Thoracic aorta (tissue), 2 donors: ENCODE data around the gene HEG1. TPM values are rescaled to one million over a fixed set of nuclear protein-coding genes. Genes with fewer than 3 reads are reported as not detected.

Source experiments
- ATAC-seq: fragments of 150-250 bp; one replicate; pipeline ENCODE4 v1.8.0; 2017; ENCODE audit warnings: low read depth; ENCODE audit not compliant: insufficient number of reproducible peaks, low FRiP score
- DNase-seq: peaks from one replicate; pipeline ENCODE4 v3.0.0-alpha.2; 2020; ENCODE audit warnings: low spot score
- H3K27ac ChIP-seq, 2 donors: fragments of 200-600 bp; sonication (generic); 1 replicate in 1 of 2; 2 replicates in 1 of 2; pipeline ENCODE4 v1.5.1; 2016; ENCODE audit warnings: mild to moderate bottlenecking in 2 of 2, moderate library complexity in 2 of 2
- H3K27me3 ChIP-seq: fragments of 200-600 bp; sonication (generic); replicated peaks from 2 replicates; pipeline ENCODE4 v1.6.0; 2016; ENCODE audit warnings: mild to moderate bottlenecking; ENCODE audit not compliant: insufficient read depth
- H3K36me3 ChIP-seq: fragments of 200-600 bp; sonication (generic); one replicate; pipeline ENCODE4 v1.5.1; 2016
- H3K4me1 ChIP-seq, 2 donors: fragments of 200-600 bp; sonication (generic); 1 replicate in 1 of 2; 2 replicates in 1 of 2; pipeline versions ENCODE4 v1.5.1 to v1.6.0; 2016; ENCODE audit warnings: low read depth in 2 of 2, mild to moderate bottlenecking in 1 of 2; ENCODE audit not compliant: control insufficient read depth in 1 of 2
- H3K4me3 ChIP-seq: fragments of 200-600 bp; sonication (generic); 2 replicates; pipeline ENCODE4 v1.5.1; 2016; ENCODE audit warnings: mild to moderate bottlenecking
- H3K9me3 ChIP-seq: fragments of 200-600 bp; sonication (generic); 2 replicates; pipeline ENCODE4 v1.5.1; 2016
- CTCF ChIP-seq: fragments of 200-600 bp; sonication (generic); IDR thresholded peaks from one replicate; pipeline ENCODE4 v1.5.1; 2019; ENCODE audit warnings: antibody characterized with exemption
- total RNA-seq, 2 donors: library from RNA; depleted of rRNA; stranded (reverse); fragments of >200 nt; gene quantifications; one replicate each; pipeline versions ENCODE4 v1.1.0 to v1.2.3, GENCODE V29; 2016

The HEG1 gene
- total RNA-seq, 2 donors from 2014 or later = 114 to 168 TPM

DNA sequence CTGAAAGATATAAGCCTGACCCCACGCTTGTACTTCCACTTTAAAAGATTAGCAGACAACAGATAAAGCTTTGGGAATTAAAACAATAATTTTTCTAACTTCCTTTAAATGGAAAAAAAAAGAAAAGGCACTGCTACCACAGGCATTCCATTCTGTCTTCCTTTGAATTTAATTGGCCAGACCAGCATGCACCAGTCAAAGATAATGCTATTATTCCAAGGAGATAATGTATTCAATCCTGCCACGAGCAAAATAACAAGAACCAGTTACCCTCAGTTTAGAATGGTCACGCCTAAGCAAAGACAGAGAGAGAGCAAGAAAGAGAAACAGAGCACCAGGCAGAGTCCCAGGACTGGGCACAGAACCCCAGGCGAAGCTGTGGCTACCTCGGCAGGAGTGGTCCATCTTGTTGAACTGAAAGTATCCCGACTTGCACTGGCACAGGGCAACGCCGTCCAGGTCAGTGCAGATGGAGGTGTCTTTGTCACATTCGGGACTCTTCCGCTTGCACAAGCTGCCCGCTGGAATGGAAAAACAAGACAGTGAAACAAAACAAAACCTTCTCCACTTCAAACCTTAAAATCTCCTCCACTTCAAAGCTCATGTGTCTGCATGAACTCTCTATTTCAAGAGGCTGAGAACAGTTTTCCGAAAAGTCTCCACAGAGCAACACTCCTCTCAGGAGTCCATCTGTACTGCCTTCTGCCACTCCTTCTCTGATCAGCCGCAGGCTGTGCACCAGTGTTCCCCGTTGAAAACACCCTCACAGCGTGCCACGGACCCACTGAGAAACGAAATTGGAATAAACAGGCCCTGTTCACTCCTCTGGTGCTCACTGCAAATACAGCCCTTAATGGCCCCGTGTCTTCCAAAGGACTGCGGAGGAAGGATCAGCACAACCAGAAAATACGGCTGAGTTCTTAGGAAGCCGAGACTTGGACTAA is 58.2 kb downstream of the HEG1 start:
- no peaks in the 10 kb centered on the region for H3K27me3 ChIP-seq
- no peak overlapping the region for H3K27ac ChIP-seq
- H3K9me3 ChIP-seq = no peaks in the 10 kb centered on the region
- H3K36me3 ChIP-seq = peaks cover 57% of the 10 kb centered on the region
- DNase-seq = no peak
- no peaks in the 10 kb centered on the region for H3K4me1 ChIP-seq
- no peak for ATAC-seq
- H3K4me3 ChIP-seq = no peak overlapping the region
- no peak for TF ChIP-seq CTCF

- no peaks in the 10 kb centered on the region for H3K4me1 ChIP-seq
- H3K9me3 ChIP-seq = no peaks in the 10 kb centered on the region
- H3K36me3 ChIP-seq = peaks cover 45% of the 10 kb centered on the region
- H3K27ac ChIP-seq = no peak overlapping the region
- H3K4me3 ChIP-seq = no peak overlapping the region
- TF ChIP-seq CTCF = peak; percentile 53
- H3K27me3 ChIP-seq = no peaks in the 10 kb centered on the region
- DNase-seq (no peak), ATAC-seq (no peak)
Observed at GRCh38 chr3:124995460-124995994, 60.3 kb downstream of the HEG1 start.

DNA sequence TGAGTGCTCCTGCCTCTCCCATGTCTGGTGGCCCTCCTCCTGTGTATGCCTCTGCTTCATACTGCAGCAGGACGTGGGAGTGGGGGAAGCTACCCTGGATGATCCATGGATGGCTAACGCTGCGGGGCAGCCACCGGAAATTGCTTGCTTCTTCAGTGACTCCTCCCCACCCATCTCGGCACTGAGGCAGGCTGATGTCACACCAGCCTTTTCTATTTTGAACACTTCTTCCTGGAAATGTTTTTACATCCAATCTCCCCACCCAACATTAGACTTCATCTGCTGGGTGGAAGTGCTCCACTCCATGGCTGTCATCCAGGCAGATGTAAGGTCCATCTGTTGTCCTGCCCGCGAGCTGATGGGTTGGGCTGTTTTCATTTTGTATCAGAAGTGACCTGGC is 62.3 kb downstream of the HEG1 start:
- Histone ChIP-seq H3K4me1 (no peaks in the 10 kb centered on the region), H3K4me3 (no peak overlapping the region), H3K9me3 (no peaks in the 10 kb centered on the region), H3K27me3 (no peaks in the 10 kb centered on the region), H3K36me3 (peaks cover 52% of the 10 kb centered on the region), H3K27ac (no peak overlapping the region)
- DNase-seq (peak; percentile 11), ATAC-seq (no peak)
- no peak for TF ChIP-seq CTCF

DNA sequence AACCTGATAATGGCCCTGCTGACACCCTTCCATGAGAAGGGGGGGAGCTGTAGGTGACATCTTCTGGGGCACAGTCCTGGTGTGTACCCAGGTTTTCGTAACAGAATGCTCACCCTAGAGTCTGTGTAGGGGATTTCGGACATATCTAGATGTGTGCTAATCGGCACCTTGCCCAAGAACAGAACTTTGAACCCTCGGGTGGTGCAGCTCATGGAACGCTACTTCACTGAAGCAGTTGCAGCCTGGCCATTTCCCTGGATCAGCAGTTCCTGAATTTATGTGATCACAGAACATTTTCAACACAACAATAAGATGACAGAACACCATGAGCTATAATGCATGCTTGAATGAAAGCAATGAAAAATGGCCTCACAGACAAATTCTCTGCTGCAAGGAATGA is 63.8 kb downstream of the HEG1 start:
- no peak overlapping the region for H3K27ac ChIP-seq
- TF ChIP-seq CTCF = no peak
- no peaks in the 10 kb centered on the region for H3K9me3 ChIP-seq
- no peak overlapping the region for H3K4me3 ChIP-seq
- H3K4me1 ChIP-seq = no peaks in the 10 kb centered on the region
- DNase-seq (no peak), ATAC-seq (no peak)
- peaks cover 39% of the 10 kb centered on the region for H3K36me3 ChIP-seq
- H3K27me3 ChIP-seq = no peaks in the 10 kb centered on the region
